GM10266 (cell line): ENCODE measurements around the gene SHLD3.
"Not testable (repeated sequence)": the region's sequence is repeated elsewhere in the genome, so short reads cannot be mapped to it uniquely, and the experiment has no call there.

ENCODE experiments used
- DNase-seq: peaks from one replicate; pipeline ENCODE4 v3.0.0; 2012; ENCODE audit errors: extremely low spot score
- CTCF ChIP-seq: IDR thresholded peaks from 2 replicates; pipeline ENCODE4 v1.5.1; 2012; ENCODE audit warnings: mild to moderate bottlenecking, low read depth; ENCODE audit not compliant: control insufficient read depth, insufficient read depth; ENCODE audit errors: missing control alignments

Gene SHLD3

GRCh38 chr5:65651144-65651543 is 26.3 kb downstream of the SHLD3 start:
- DNase-seq = no peak
- no peak for TF ChIP-seq CTCF

- no peak for DNase-seq
- no peak for TF ChIP-seq CTCF
Measured at GRCh38 chr5:65654713-65655112, 29.9 kb downstream of the SHLD3 start.

DNA sequence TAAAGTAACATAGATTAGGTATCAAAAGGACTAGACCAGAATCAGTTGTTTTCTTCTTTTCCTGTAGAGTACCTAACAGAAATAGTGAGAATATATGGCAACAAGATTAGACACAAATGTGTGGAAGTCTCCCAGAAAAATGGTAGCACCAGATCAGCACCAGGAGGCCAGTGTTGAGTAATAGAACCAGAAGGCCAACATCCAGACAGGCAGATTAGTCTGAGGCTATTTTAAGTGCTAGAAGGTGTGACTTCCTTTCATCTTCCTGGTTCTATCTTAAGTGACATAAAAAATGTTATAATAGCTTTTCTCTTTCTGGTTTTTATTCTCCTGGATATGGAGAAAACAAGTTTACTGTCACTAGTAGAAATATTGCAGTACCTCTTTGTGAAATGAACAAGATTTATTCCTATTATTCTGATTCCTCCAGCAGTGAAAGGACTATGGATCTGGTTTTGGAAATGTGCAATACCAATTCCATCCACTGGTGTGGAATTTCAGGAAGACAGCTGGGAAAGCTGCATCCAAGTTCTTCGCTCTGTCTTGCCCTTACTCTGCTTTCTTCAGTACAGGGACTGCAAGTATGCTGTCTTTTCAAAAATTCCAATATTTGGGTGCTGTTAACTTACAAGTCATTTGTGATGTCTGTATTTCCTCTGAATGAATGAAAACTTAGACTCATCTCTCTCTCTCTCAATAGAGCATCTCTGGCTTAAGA is 39.1 kb downstream of the SHLD3 start:
- TF ChIP-seq CTCF = no peak
- no peak for DNase-seq

- no peak for DNase-seq
- TF ChIP-seq CTCF = no peak
Measured at GRCh38 chr5:65668696-65669095, 43.9 kb downstream of the SHLD3 start.

DNA sequence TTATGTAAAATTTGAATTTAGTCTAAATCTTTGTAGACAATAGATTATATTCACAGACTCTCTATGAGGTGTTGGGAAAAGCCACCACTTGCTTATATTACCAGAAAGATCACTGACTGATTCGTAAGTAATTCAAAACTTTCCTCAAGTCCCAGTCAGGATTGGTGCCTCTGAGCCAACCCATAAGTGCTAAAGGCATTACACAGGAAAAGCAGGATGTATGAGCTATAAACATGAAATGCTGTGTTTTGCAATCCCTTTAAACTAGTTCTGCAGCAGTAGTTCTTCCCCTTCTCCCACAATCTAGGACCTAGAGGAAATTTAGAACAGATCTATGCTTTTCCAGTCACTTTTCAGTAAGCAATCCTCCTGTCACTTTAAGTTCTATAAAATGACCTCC is 48.0 kb downstream of the SHLD3 start:
- no peak for DNase-seq
- TF ChIP-seq CTCF = no peak

GRCh38 chr5:65674749-65675148 is 49.9 kb downstream of the SHLD3 start:
- no peak for DNase-seq
- no peak for TF ChIP-seq CTCF

GRCh38 chr5:65676056-65676455 is 51.2 kb downstream of the SHLD3 start:
- not testable (repeated sequence) for DNase-seq
